K562 (cell line): ENCODE data around the gene EPHB6. TPM values are rescaled to one million over a fixed set of nuclear protein-coding genes. Genes with fewer than 3 reads are reported as not detected.

ENCODE experiments used
- CSDE1 ChIP-seq, 2 experiments: fragments of 450-650 bp; IDR thresholded peaks; 2 replicates each; pipeline ENCODE4 v1.6.1; 2016; ENCODE audit warnings: mild to moderate bottlenecking in 1 of 2
- CTCF ChIP-seq, 3 experiments: IDR thresholded peaks in 2 of 3; conservative IDR thresholded peaks in 1 of 3; 2 replicates each; pipeline ENCODE4 v1.5.1; 2011 to 2012; ENCODE audit warnings: low read length in 3 of 3, mild to moderate bottlenecking in 3 of 3, control low read depth in 2 of 3, improper control_type of control experiment in 1 of 3, inconsistent platforms in 1 of 3, low read depth in 1 of 3, mixed read lengths in 1 of 3, moderate library complexity in 1 of 3; ENCODE audit not compliant: insufficient read depth in 2 of 3
- E2F3 ChIP-seq: fragments of 250-450 bp; sonication (Bioruptor Pico); IDR thresholded peaks from 2 replicates; pipeline ENCODE4 v1.4.0; 2020; ENCODE audit warnings: mild to moderate bottlenecking
- ETS1 ChIP-seq: conservative IDR thresholded peaks from 2 replicates; pipeline ENCODE4 v1.6.1; 2011; ENCODE audit warnings: low read depth, mild to moderate bottlenecking, low read length; ENCODE audit not compliant: control insufficient read depth
- HIVEP1 ChIP-seq: fragments of 250-450 bp; sonication (Bioruptor Pico); IDR thresholded peaks from 2 replicates; pipeline ENCODE4 v1.4.0; 2020; ENCODE audit warnings: mild to moderate bottlenecking
- JUNB ChIP-seq: fragments of 450-650 bp; formaldehyde crosslinking; conservative IDR thresholded peaks from 2 replicates; pipeline ENCODE4 v1.4.0; 2020; ENCODE audit warnings: mild to moderate bottlenecking
- JUND ChIP-seq, 2 experiments: IDR thresholded peaks; 2 replicates in 1 of 2; 3 replicates in 1 of 2; pipeline ENCODE4 v1.6.1; 2011; ENCODE audit warnings: borderline replicate concordance in 2 of 2, low read depth in 2 of 2, low read length in 2 of 2, improper control_type of control experiment in 1 of 2, missing biosample characterization in 1 of 2, missing genetic modification characterization in 1 of 2, missing genetic modification reagents in 1 of 2
- KLF16 ChIP-seq: IDR thresholded peaks from 2 replicates; pipeline ENCODE4 v1.6.1; 2016; ENCODE audit warnings: antibody characterized with exemption
- LCOR ChIP-seq: sonication (generic); formaldehyde crosslinking; IDR thresholded peaks from 2 replicates; pipeline ENCODE4 v1.8.0; 2022; ENCODE audit warnings: mild to moderate bottlenecking, missing genetic modification reagents
- MAZ ChIP-seq, 2 experiments: fragments of 450-650 bp in 1 of 2; sonication (generic) in 1 of 2; formaldehyde crosslinking; IDR thresholded peaks in 1 of 2; conservative IDR thresholded peaks in 1 of 2; 2 replicates each; pipeline versions ENCODE4 v1.4.0 to v1.5.0; 2020; ENCODE audit warnings: mild to moderate bottlenecking in 1 of 2, missing genetic modification reagents in 1 of 2
- RAD21 ChIP-seq, 2 experiments: fragments of 250-450 bp in 1 of 2; fragments of 450-650 bp in 1 of 2; sonication (Bioruptor Pico) in 1 of 2; formaldehyde crosslinking in 1 of 2; IDR thresholded peaks in 1 of 2; conservative IDR thresholded peaks in 1 of 2; 2 replicates each; pipeline versions ENCODE4 v1.4.0 to v1.8.0; 2020 to 2022; ENCODE audit warnings: mild to moderate bottlenecking in 2 of 2, moderate library complexity in 1 of 2
- SMC3 ChIP-seq: conservative IDR thresholded peaks from 2 replicates; pipeline ENCODE4 v1.6.1; 2011; ENCODE audit warnings: low read depth, low read length, improper control_type of control experiment; ENCODE audit not compliant: insufficient read depth
- STAG1 ChIP-seq: sonication (generic); formaldehyde crosslinking; IDR thresholded peaks from 2 replicates; pipeline ENCODE4 v1.5.0; 2020; ENCODE audit warnings: missing genetic modification reagents, borderline replicate concordance
- TEAD2 ChIP-seq: fragments of 450-650 bp; IDR thresholded peaks from 2 replicates; pipeline ENCODE4 v1.6.1; 2016; ENCODE audit warnings: missing genetic modification characterization, control low read depth, missing compliant biosample characterization
- TFAP4 ChIP-seq: sonication (generic); formaldehyde crosslinking; IDR thresholded peaks from 2 replicates; pipeline ENCODE4 v1.8.0; 2022; ENCODE audit warnings: missing genetic modification reagents, mild to moderate bottlenecking, moderate library complexity, borderline replicate concordance
- YY1 ChIP-seq, 3 experiments: IDR thresholded peaks; 2 replicates each; pipeline ENCODE4 v1.6.1; 2011; ENCODE audit warnings: low read length in 2 of 3, mild to moderate bottlenecking in 2 of 3, moderate library complexity in 2 of 3, borderline replicate concordance in 1 of 3, control low read depth in 1 of 3, low read depth in 1 of 3; ENCODE audit not compliant: insufficient read depth in 3 of 3, insufficient replicate concordance in 2 of 3, control insufficient read depth in 1 of 3, insufficient read length in 1 of 3; ENCODE audit errors: extremely low read depth in 1 of 3
- ZNF24 ChIP-seq: fragments of 450-650 bp; IDR thresholded peaks from 2 replicates; pipeline ENCODE4 v1.6.1; 2016
- ZNF511 ChIP-seq: sonication (generic); formaldehyde crosslinking; IDR thresholded peaks from 2 replicates; pipeline ENCODE4 v1.8.0; 2022; ENCODE audit warnings: mild to moderate bottlenecking, missing genetic modification reagents
- ZNF561 ChIP-seq: fragments of 450-650 bp; formaldehyde crosslinking; conservative IDR thresholded peaks from 2 replicates; pipeline ENCODE4 v1.4.0; 2020; ENCODE audit warnings: mild to moderate bottlenecking, moderate library complexity
- ZNF75A ChIP-seq: fragments of 450-650 bp; formaldehyde crosslinking; IDR thresholded peaks from 2 replicates; pipeline ENCODE4 v1.4.0; 2020; ENCODE audit warnings: mild to moderate bottlenecking
- polyA plus RNA-seq, 8 experiments: library from polyadenylated mRNA; depleted of rRNA in 4 of 8; stranded (reverse) in 5 of 8; unstranded in 3 of 8; fragments of >200 nt; fragmentation: Nextera tagmentation in 2 of 8; fragmentation: Illumina TruSeq in 1 of 8; extraction: Ambion mirVana in 2 of 8; extraction: Trizol in 1 of 8; gene quantifications; 2 replicates each; pipeline versions ENCODE4 v1.2.1 to v1.2.3, GENCODE V29; 2011 to 2014; ENCODE audit warnings: inconsistent platforms in 1 of 8, missing spikeins in 1 of 8
- total RNA-seq, 7 experiments: library from RNA; depleted of rRNA in 6 of 7; stranded (reverse); fragments of >200 nt in 6 of 7; fragmentation: Illumina TruSeq in 2 of 7; extraction: Trizol in 2 of 7; gene quantifications; 2 replicates each; pipeline versions ENCODE4 v1.2.1 to v1.2.3, GENCODE V29; 2011 to 2021; ENCODE audit warnings: low replicate concordance in 1 of 7

Gene EPHB6
- total and polyA plus RNA-seq, 9 of the 15 experiments (the other 6 are each of a cell fraction or from before 2014, with no cell fraction given): 1.4 to 123 (median 7.6) TPM

- TF ChIP-seq CTCF (IDR thresholded peaks at IDR 0.05 in 2 of 3, conservative IDR thresholded peaks at IDR 0.05 in 1 of 3; ENCODE audit: insufficient read depth in 2 of 3, low read depth in 1 of 3, low read length in 3 of 3): peak; percentile 89 to 96 (median 94)
- no peak for TF ChIP-seq HIVEP1 (CRISPR knock-in tag)
- TF ChIP-seq ZNF511 (CRISPR knock-in tag): 0 out of 2 replicates have a peak, but pooled peaks have one; percentile 46
- TF ChIP-seq CSDE1 (IDR thresholded peaks at IDR 0.05): no peak
- TF ChIP-seq ETS1: 0 out of 2 replicates have a peak, but pooled peaks have one; percentile 22
- peak; percentile 55; the same call in 1 of the 2 replicates for TF ChIP-seq TFAP4
- peak; percentile 53 to 79 for TF ChIP-seq RAD21 (CRISPR knock-in tag; conservative IDR thresholded peaks at IDR 0.05 in 1 of 2, IDR thresholded peaks at IDR 0.05 in 1 of 2)
- TF ChIP-seq KLF16: peak; percentile 28; the same call in 1 of the 2 replicates
- TF ChIP-seq ZNF75A (CRISPR knock-in tag): no peak
- peak; percentile 41 for TF ChIP-seq STAG1
- 0 out of 2 replicates have a peak, but pooled peaks have one; percentile 17 for TF ChIP-seq E2F3
- peak in 1 of 3 experiments; percentile 19 for TF ChIP-seq YY1 (IDR thresholded peaks at IDR 0.05; ENCODE audit: borderline replicate concordance in 1 of 3, control insufficient read depth in 1 of 3, extremely low read depth in 1 of 3, insufficient read depth in 3 of 3, insufficient read length in 1 of 3, insufficient replicate concordance in 2 of 3, low read depth in 1 of 3, low read length in 2 of 3)
- peak in 1 of 2 experiments; percentile 30; a peak in 2 of 4 replicates for TF ChIP-seq MAZ (CRISPR knock-in tag; conservative IDR thresholded peaks at IDR 0.05 in 1 of 2, IDR thresholded peaks at IDR 0.05 in 1 of 2)
- peak; percentile 88 for TF ChIP-seq SMC3
- no peak for TF ChIP-seq TEAD2
- TF ChIP-seq JUND (IDR thresholded peaks at IDR 0.05; ENCODE audit: borderline replicate concordance, low read depth, low read length): peak; percentile 55; the same call in 1 of the 2 replicates
- TF ChIP-seq JUND (tag; IDR thresholded peaks at IDR 0.05; ENCODE audit: borderline replicate concordance, low read depth, low read length): no peak; the same call in 2 of the 3 replicates
- no peak for TF ChIP-seq JUNB (CRISPR knock-in tag)
- 0 out of 2 replicates have a peak, but pooled peaks have one; percentile 14 for TF ChIP-seq ZNF24
- no peak for TF ChIP-seq ZNF561
- TF ChIP-seq LCOR: 0 out of 2 replicates have a peak, but pooled peaks have one; percentile 32
Observed at GRCh38 chr7:142873281-142873784, 18.5 kb downstream of the EPHB6 start (continued).
